ENCODE data around the gene PDX1.

PDX1 gene

DNA sequence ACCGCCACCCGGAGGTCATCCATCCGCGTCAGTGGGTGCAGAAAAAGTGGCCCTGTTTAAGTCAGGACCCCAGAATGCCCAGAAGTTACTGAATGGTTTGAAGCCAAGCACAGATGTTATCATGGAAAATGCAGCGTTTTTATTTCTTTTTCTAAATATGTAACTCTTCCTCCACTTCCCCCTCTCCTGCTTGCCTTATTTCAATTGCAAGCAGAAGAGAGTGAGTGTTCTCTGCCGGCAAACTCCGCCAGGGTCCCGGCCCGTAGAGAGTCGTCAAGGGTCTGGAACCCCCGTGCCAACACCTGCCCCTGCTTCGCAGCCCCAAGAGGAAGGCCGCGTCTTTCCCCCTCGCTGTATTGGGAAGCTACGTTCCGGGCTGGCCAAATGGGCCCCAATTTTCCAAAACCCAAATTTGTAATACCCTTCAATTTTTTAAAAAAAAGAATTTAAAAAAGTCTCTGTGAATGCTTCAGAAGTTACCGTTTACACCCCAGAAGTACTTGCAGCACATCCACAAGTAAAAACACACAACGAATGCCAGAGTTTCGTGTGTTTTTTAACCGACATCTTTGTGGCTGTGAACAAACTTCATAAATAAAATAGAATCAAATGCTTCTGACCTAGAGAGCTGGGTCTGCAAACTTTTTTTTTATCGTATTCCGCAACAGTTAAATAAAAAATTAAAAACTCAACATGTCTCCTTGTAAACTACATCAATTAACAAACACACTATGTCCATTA, 712 bp upstream of the PDX1 start:
- Mint-ChIP-seq H3K4me3 (no peak overlapping the region), H3K9me3 (no peaks in the 10 kb centered on the region), H3K27me3 (peaks cover 97% of the 10 kb centered on the region), H3K27ac (peak overlapping the region; percentile 52), H3K36me3 (peaks cover 8% of the 10 kb centered on the region), H3K4me1 (peaks cover 17% of the 10 kb centered on the region)
- no peak for DNase-seq
- CTCF ChIA-PET = interaction anchor here (2.3 kb wide), 1 partner anchor 93 kb away, joined by 6 read pairs; no protein-coding TSS in a partner anchor

GRCh38 chr13:27919659-27919933, 204 bp upstream of the PDX1 start:
- Mint-ChIP-seq H3K4me1 (peaks cover 17% of the 10 kb centered on the region), H3K9me3 (no peaks in the 10 kb centered on the region), H3K27ac (no peak overlapping the region), H3K36me3 (peaks cover 9% of the 10 kb centered on the region), H3K4me3 (no peak overlapping the region), H3K27me3 (peaks cover 100% of the 10 kb centered on the region)
- no peak for DNase-seq
- CTCF ChIA-PET = interaction anchor here (1.3 to 2.3 kb wide), 2 partner anchors 64 to 93 kb away, joined by 4 to 6 read pairs; no protein-coding TSS in a partner anchor

DNA sequence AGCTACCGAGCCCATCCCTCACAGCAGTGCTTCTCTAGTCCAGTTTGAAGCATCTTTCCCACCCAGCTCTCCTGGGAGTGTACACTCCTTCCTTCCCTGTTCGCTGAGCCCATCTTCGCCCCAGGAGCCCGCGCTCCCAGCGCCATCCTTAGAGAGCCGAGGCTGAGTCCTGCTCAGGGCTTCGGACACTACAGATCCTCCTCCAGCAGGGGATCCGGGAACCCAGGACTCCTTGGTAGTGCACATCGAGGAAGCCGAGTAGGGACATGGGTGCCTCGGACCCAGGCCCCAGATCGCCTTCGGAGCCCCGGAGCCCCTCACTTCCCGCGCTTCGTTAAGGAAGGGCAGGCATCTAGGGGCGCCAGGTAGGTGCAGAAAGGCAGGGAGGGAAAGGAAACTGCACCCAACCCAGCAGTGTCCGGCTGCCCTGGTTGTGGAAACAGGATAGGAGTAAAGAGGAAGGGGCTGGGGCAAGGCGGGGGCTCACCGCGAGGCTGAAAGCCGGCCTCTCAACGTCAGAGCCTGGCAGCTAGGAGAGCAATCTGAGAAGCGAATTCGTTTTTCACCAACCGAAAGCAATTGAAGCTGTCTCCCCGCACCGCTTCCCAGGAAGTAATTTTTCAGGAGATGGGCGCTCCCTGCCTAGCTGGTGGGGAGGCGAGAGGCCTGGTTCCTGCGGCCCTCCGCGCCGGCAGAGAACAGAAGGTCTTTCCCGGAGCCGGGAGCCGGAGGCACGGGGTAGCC, 1.0 kb downstream of the PDX1 start:
- peak overlapping the region; percentile 3 for H3K27ac Mint-ChIP-seq
- H3K4me3 Mint-ChIP-seq = peak overlapping the region; percentile 61
- DNase-seq = no peak
- H3K36me3 Mint-ChIP-seq = peaks cover 9% of the 10 kb centered on the region
- H3K9me3 Mint-ChIP-seq = no peaks in the 10 kb centered on the region
- peaks cover 100% of the 10 kb centered on the region for H3K27me3 Mint-ChIP-seq
- CTCF ChIA-PET = interaction anchor here (0.6 to 2.3 kb wide), 6 partner anchors 31 to 661 kb away, joined by 3 to 6 read pairs (median 4); no protein-coding TSS in a partner anchor
- H3K4me1 Mint-ChIP-seq = peaks cover 17% of the 10 kb centered on the region

DNA sequence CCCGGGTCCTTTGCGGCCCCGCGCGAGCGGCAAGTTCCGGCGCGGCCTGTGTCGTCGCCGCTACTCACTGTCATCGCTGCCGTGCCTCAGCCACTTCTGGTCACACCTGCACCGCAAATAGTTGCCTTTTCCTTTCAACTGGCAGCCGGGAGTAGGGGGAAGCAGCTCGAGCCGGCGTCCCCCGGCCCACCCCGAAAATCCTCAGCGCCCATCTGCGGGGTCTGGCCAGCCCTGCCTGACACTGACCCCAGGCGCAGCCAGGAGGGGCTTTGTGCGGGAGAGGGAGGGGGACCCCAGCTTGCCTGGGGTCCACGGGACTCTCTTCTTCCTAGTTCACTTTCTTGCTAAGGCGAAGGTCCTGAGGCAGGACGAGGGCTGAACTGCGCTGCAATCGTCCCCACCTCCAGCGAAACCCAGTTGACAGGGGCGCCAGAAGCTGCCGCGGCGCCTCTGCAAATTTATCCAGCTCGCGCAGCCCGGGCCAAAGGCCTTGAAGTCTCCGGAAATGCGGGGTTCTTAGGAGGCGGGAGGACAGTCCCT, 1.7 kb downstream of the PDX1 start:
- Mint-ChIP-seq H3K9me3 (no peaks in the 10 kb centered on the region), H3K4me1 (peaks cover 17% of the 10 kb centered on the region), H3K27ac (no peak overlapping the region), H3K36me3 (peaks cover 9% of the 10 kb centered on the region), H3K27me3 (peaks cover 100% of the 10 kb centered on the region), H3K4me3 (peak overlapping the region; percentile 35)
- no peak for DNase-seq
- CTCF ChIA-PET = interaction anchor here (0.6 to 2.3 kb wide), 6 partner anchors 31 to 661 kb away, joined by 3 to 6 read pairs (median 3); no protein-coding TSS in a partner anchor

GRCh38 chr13:27921961-27922882, 2.4 kb downstream of the PDX1 start:
- H3K9me3 Mint-ChIP-seq = no peaks in the 10 kb centered on the region
- no peak for DNase-seq
- CTCF ChIA-PET = interaction anchor here (1.0 to 1.2 kb wide), 2 partner anchors 34 to 51 kb away, joined by 3 read pairs; no protein-coding TSS in a partner anchor
- H3K27ac Mint-ChIP-seq = peak overlapping the region; percentile 60
- peaks cover 18% of the 10 kb centered on the region for H3K4me1 Mint-ChIP-seq
- peaks cover 100% of the 10 kb centered on the region for H3K27me3 Mint-ChIP-seq
- peaks cover 8% of the 10 kb centered on the region for H3K36me3 Mint-ChIP-seq
- peak overlapping the region; percentile 35 for H3K4me3 Mint-ChIP-seq

GRCh38 chr13:27922883-27923612, 3.2 kb downstream of the PDX1 start:
- no peak for DNase-seq
- H3K27ac Mint-ChIP-seq = peak overlapping the region; percentile 50
- peaks cover 15% of the 10 kb centered on the region for H3K4me1 Mint-ChIP-seq
- H3K27me3 Mint-ChIP-seq = peaks cover 100% of the 10 kb centered on the region
- H3K4me3 Mint-ChIP-seq = no peak overlapping the region
- H3K9me3 Mint-ChIP-seq = no peaks in the 10 kb centered on the region
- peaks cover 4% of the 10 kb centered on the region for H3K36me3 Mint-ChIP-seq
- CTCF ChIA-PET = interaction anchor here (2.1 kb wide), 1 partner anchor 97 kb away, joined by 5 read pairs; no protein-coding TSS in a partner anchor

- CTCF ChIA-PET = interaction anchor here (2.1 kb wide), 1 partner anchor 98 kb away, joined by 5 read pairs; no protein-coding TSS in a partner anchor
- Mint-ChIP-seq H3K4me1 (peaks cover 13% of the 10 kb centered on the region), H3K9me3 (no peaks in the 10 kb centered on the region), H3K27me3 (peaks cover 100% of the 10 kb centered on the region), H3K36me3 (peaks cover 2% of the 10 kb centered on the region), H3K4me3 (no peak overlapping the region), H3K27ac (peak overlapping the region; percentile 50)
- DNase-seq = no peak
Observed at GRCh38 chr13:27923794-27924528, 4.2 kb downstream of the PDX1 start.

DNA sequence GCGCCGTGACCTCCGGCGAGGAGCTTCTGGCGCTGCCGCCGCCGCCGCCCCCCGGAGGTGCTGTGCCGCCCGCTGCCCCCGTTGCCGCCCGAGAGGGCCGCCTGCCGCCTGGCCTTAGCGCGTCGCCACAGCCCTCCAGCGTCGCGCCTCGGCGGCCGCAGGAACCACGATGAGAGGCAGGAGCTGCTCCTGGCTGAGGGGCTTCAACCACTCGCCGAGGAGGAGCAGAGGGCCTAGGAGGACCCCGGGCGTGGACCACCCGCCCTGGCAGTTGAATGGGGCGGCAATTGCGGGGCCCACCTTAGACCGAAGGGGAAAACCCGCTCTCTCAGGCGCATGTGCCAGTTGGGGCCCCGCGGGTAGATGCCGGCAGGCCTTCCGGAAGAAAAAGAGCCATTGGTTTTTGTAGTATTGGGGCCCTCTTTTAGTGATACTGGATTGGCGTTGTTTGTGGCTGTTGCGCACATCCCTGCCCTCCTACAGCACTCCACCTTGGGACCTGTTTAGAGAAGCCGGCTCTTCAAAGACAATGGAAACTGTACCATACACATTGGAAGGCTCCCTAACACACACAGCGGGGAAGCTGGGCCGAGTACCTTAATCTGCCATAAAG, 4.8 kb downstream of the PDX1 start:
- Mint-ChIP-seq H3K27me3 (peaks cover 100% of the 10 kb centered on the region), H3K9me3 (no peaks in the 10 kb centered on the region), H3K4me3 (no peak overlapping the region), H3K4me1 (peaks cover 13% of the 10 kb centered on the region), H3K27ac (no peak overlapping the region), H3K36me3 (peaks cover 1% of the 10 kb centered on the region)
- CTCF ChIA-PET = interaction anchor here (2.1 kb wide), 1 partner anchor 98 kb away, joined by 5 read pairs; no protein-coding TSS in a partner anchor
- no peak for DNase-seq

- Mint-ChIP-seq H3K36me3 (peaks cover 1% of the 10 kb centered on the region), H3K27ac (peak overlapping the region; percentile 55), H3K4me1 (peaks cover 13% of the 10 kb centered on the region), H3K27me3 (peaks cover 100% of the 10 kb centered on the region), H3K9me3 (no peaks in the 10 kb centered on the region), H3K4me3 (no peak overlapping the region)
- CTCF ChIA-PET = interaction anchor here (2.1 kb wide), 1 partner anchor 99 kb away, joined by 5 read pairs; no protein-coding TSS in a partner anchor
- no peak for DNase-seq
Observed at GRCh38 chr13:27925220-27925991, 5.6 kb downstream of the PDX1 start.

GRCh38 chr13:27926644-27927434, 7.0 kb downstream of the PDX1 start:
- no peaks in the 10 kb centered on the region for H3K9me3 Mint-ChIP-seq
- H3K4me1 Mint-ChIP-seq = peaks cover 6% of the 10 kb centered on the region
- peak overlapping the region; percentile 72 for H3K27ac Mint-ChIP-seq
- DNase-seq = no peak
- H3K36me3 Mint-ChIP-seq = peaks cover 1% of the 10 kb centered on the region
- H3K27me3 Mint-ChIP-seq = peaks cover 99% of the 10 kb centered on the region
- no peak overlapping the region for H3K4me3 Mint-ChIP-seq
- CTCF ChIA-PET = no interaction called here

Data from activated naive CD4-positive, alpha-beta T cell treated with anti-CD3 and anti-CD28 coated beads, Interleukin-2, amount 10 ng/mL, durations not matched to agents 7 days and 5 days (primary cell).